ENCODE measurements around the gene ZNF660. TPM values are rescaled to one million over a fixed set of nuclear protein-coding genes. Genes with fewer than 3 reads are reported as not detected.

The ZNF660 gene
- total and polyA plus RNA-seq, 9 of the 15 experiments (the other 6 are each of a cell fraction or from before 2014, with no cell fraction given), result 0.06 to 0.65 (median 0.17) TPM

GRCh38 chr3:44648564-44649229, 63.9 kb downstream of the ZNF660 start, which contains the start of gene ZNF35 (continued):
- TF ChIP-seq CTCFL (IDR thresholded peaks at IDR 0.05; ENCODE audit: borderline replicate concordance, insufficient read depth, low read depth, low read length, poor library complexity, severe bottlenecking) (no peak), EWSR1 (IDR thresholded peaks at IDR 0.05; ENCODE audit: borderline replicate concordance, low read depth, partially characterized antibody) (no peak), EP300 (IDR thresholded peaks at IDR 0.05; ENCODE audit: low read length) (0 out of 2 replicates have a peak, but pooled peaks have one; percentile 14), NCOA6 (IDR thresholded peaks at IDR 0.05) (no peak), ESRRB (CRISPR knock-in tag; IDR thresholded peaks at IDR 0.05; ENCODE audit: borderline replicate concordance) (no peak), ZNF232 (CRISPR knock-in tag; IDR thresholded peaks at IDR 0.05) (no peak), TARDBP (IDR thresholded peaks at IDR 0.05) (0 out of 2 replicates have a peak, but pooled peaks have one; percentile 41), GMEB1 (CRISPR knock-in tag; IDR thresholded peaks at IDR 0.05) (peak; percentile 49; the same call in 1 of the 2 replicates), TAF1 (IDR thresholded peaks at IDR 0.05; ENCODE audit: control insufficient read depth, extremely low read depth, insufficient read depth, low read length, severe bottlenecking) (peak; percentile 94), TAF9B (IDR thresholded peaks at IDR 0.05; ENCODE audit: partially characterized antibody) (peak; percentile 82), CGGBP1 (CRISPR knock-in tag; IDR thresholded peaks at IDR 0.05) (no peak), CBX2 (IDR thresholded peaks at IDR 0.05; ENCODE audit: insufficient read depth, low read length, poor library complexity, severe bottlenecking) (no peak), SIX5 (IDR thresholded peaks at IDR 0.05; ENCODE audit: borderline replicate concordance in 1 of 2, insufficient read depth in 1 of 2, low read depth in 1 of 2, low read length in 2 of 2) (peak in 1 of 2 experiments; percentile 26; a peak in 1 of 4 replicates), MTA3 (IDR thresholded peaks at IDR 0.05; ENCODE audit: borderline replicate concordance) (peak; percentile 73; the same call in 1 of the 2 replicates), ZNF274 (IDR thresholded peaks at IDR 0.05; ENCODE audit: borderline replicate concordance, low read depth, low read length) (no peak), BCOR (IDR thresholded peaks at IDR 0.05) (no peak), TCF7 (IDR thresholded peaks at IDR 0.05; ENCODE audit: borderline replicate concordance) (no peak), SAFB2 (IDR thresholded peaks at IDR 0.05; ENCODE audit: borderline replicate concordance, low read depth, low read length, severe bottlenecking) (no peak), EZH2 (IDR thresholded peaks at IDR 0.05; ENCODE audit: borderline replicate concordance, low read depth, low read length) (no peak), ZFPM2 (CRISPR knock-in tag; IDR thresholded peaks at IDR 0.05) (no peak), ZSCAN32 (CRISPR knock-in tag; IDR thresholded peaks at IDR 0.05) (no peak), ZNF121 (CRISPR knock-in tag; conservative IDR thresholded peaks at IDR 0.05) (no peak; the same call in 1 of the 2 replicates), ARID3B (CRISPR knock-in tag; IDR thresholded peaks at IDR 0.05; ENCODE audit: borderline replicate concordance) (no peak)
